Measurements from ENCODE around the gene ZSWIM6.

ZSWIM6 gene

GRCh38 chr5:61330845-61331406 is 1.1 kb upstream of the ZSWIM6 start:
- in situ Hi-C loops (cut with HindIII; ENCODE audit: low sequenced_read_pairs): no loop called here

- in situ Hi-C loops (cut with HindIII; ENCODE audit: low sequenced_read_pairs): no loop called here
Observed at GRCh38 chr5:61332358-61332749, 296 bp downstream of the ZSWIM6 start.

- in situ Hi-C loops (cut with HindIII; ENCODE audit: low sequenced_read_pairs): no loop called here
Observed at GRCh38 chr5:61332851-61333320, 828 bp downstream of the ZSWIM6 start.

- in situ Hi-C loops (cut with HindIII; ENCODE audit: low sequenced_read_pairs): no loop called here
Observed at GRCh38 chr5:61333321-61333953, 1.4 kb downstream of the ZSWIM6 start.

GRCh38 chr5:61333954-61334867 is 2.2 kb downstream of the ZSWIM6 start:
- in situ Hi-C loops (cut with HindIII; ENCODE audit: low sequenced_read_pairs): no loop called here

- in situ Hi-C loops (cut with HindIII; ENCODE audit: low sequenced_read_pairs): no loop called here
Observed at GRCh38 chr5:61334868-61335615, 3.0 kb downstream of the ZSWIM6 start.

GRCh38 chr5:61339764-61340163 is 7.7 kb downstream of the ZSWIM6 start:
- in situ Hi-C loops (cut with HindIII; ENCODE audit: low sequenced_read_pairs): no loop called here

- in situ Hi-C loops (cut with HindIII; ENCODE audit: low sequenced_read_pairs): no loop called here
Observed at GRCh38 chr5:61340775-61341361, 8.8 kb downstream of the ZSWIM6 start.

GRCh38 chr5:61342071-61342501 is 10.0 kb downstream of the ZSWIM6 start:
- in situ Hi-C loops (cut with HindIII; ENCODE audit: low sequenced_read_pairs): no loop called here

- in situ Hi-C loops (cut with HindIII; ENCODE audit: low sequenced_read_pairs): no loop called here
Observed at GRCh38 chr5:61344187-61344944, 12.3 kb downstream of the ZSWIM6 start.

GRCh38 chr5:61346511-61346910 is 14.5 kb downstream of the ZSWIM6 start:
- in situ Hi-C loops (cut with HindIII; ENCODE audit: low sequenced_read_pairs): no loop called here

GRCh38 chr5:61347080-61347479 is 15.0 kb downstream of the ZSWIM6 start:
- in situ Hi-C loops (cut with HindIII; ENCODE audit: low sequenced_read_pairs): no loop called here

- in situ Hi-C loops (cut with HindIII; ENCODE audit: low sequenced_read_pairs): no loop called here
Observed at GRCh38 chr5:61348447-61348846, 16.4 kb downstream of the ZSWIM6 start.

GRCh38 chr5:61349935-61350334 is 17.9 kb downstream of the ZSWIM6 start:
- in situ Hi-C loops (cut with HindIII; ENCODE audit: low sequenced_read_pairs): no loop called here

- in situ Hi-C loops (cut with HindIII; ENCODE audit: low sequenced_read_pairs): no loop called here
Observed at GRCh38 chr5:61350535-61350934, 18.5 kb downstream of the ZSWIM6 start.

GRCh38 chr5:61351733-61352132 is 19.7 kb downstream of the ZSWIM6 start:
- in situ Hi-C loops (cut with HindIII; ENCODE audit: low sequenced_read_pairs): no loop called here

- in situ Hi-C loops (cut with HindIII; ENCODE audit: low sequenced_read_pairs): no loop called here
Observed at GRCh38 chr5:61352180-61352579, 20.1 kb downstream of the ZSWIM6 start.

- in situ Hi-C loops (cut with HindIII; ENCODE audit: low sequenced_read_pairs): no loop called here
Observed at GRCh38 chr5:61352612-61353156, 20.6 kb downstream of the ZSWIM6 start.

GRCh38 chr5:61353293-61353692 is 21.2 kb downstream of the ZSWIM6 start:
- in situ Hi-C loops (cut with HindIII; ENCODE audit: low sequenced_read_pairs): no loop called here

- in situ Hi-C loops (cut with HindIII; ENCODE audit: low sequenced_read_pairs): no loop called here
Observed at GRCh38 chr5:61354199-61354598, 22.1 kb downstream of the ZSWIM6 start.
